ENCODE data around the gene MTUS2.

The MTUS2 gene

GRCh38 chr13:29483623-29484022 is 663.5 kb downstream of the MTUS2 start:
- Histone ChIP-seq H3K36me3 (no peaks in the 10 kb centered on the region), H3K27ac (no peak overlapping the region), H3K27me3 (no peaks in the 10 kb centered on the region), H3K9me3 (no peaks in the 10 kb centered on the region), H3K4me3 (no peak overlapping the region), H3K4me1 (no peaks in the 10 kb centered on the region)
- DNase-seq: no peak
- no peak for TF ChIP-seq CTCF (IDR thresholded peaks at IDR 0.05)
- intact Hi-C loops (cut with DNase I; ENCODE audit: low total_unique reads): no loop called here

GRCh38 chr13:29484236-29484635 is 664.1 kb downstream of the MTUS2 start:
- no peak for DNase-seq
- no peak overlapping the region for H3K27ac ChIP-seq
- no peak overlapping the region for H3K4me3 ChIP-seq
- no peaks in the 10 kb centered on the region for H3K27me3 ChIP-seq
- intact Hi-C loops (cut with DNase I; ENCODE audit: low total_unique reads): no loop called here
- no peaks in the 10 kb centered on the region for H3K36me3 ChIP-seq
- no peak for TF ChIP-seq CTCF (IDR thresholded peaks at IDR 0.05)
- no peaks in the 10 kb centered on the region for H3K4me1 ChIP-seq
- H3K9me3 ChIP-seq: no peaks in the 10 kb centered on the region

- H3K4me1 ChIP-seq: no peaks in the 10 kb centered on the region
- DNase-seq: no peak
- no peaks in the 10 kb centered on the region for H3K9me3 ChIP-seq
- H3K36me3 ChIP-seq: no peaks in the 10 kb centered on the region
- intact Hi-C loops (cut with DNase I; ENCODE audit: low total_unique reads): no loop called here
- no peaks in the 10 kb centered on the region for H3K27me3 ChIP-seq
- H3K27ac ChIP-seq: no peak overlapping the region
- no peak for TF ChIP-seq CTCF (IDR thresholded peaks at IDR 0.05)
- no peak overlapping the region for H3K4me3 ChIP-seq
Observed at GRCh38 chr13:29484796-29485195, 664.7 kb downstream of the MTUS2 start.

GRCh38 chr13:29486551-29486950 is 666.4 kb downstream of the MTUS2 start:
- no peaks in the 10 kb centered on the region for H3K27me3 ChIP-seq
- H3K4me1 ChIP-seq: no peaks in the 10 kb centered on the region
- no peak overlapping the region for H3K27ac ChIP-seq
- no peaks in the 10 kb centered on the region for H3K9me3 ChIP-seq
- intact Hi-C loops (cut with DNase I; ENCODE audit: low total_unique reads): no loop called here
- no peak overlapping the region for H3K4me3 ChIP-seq
- no peaks in the 10 kb centered on the region for H3K36me3 ChIP-seq
- no peak for TF ChIP-seq CTCF (IDR thresholded peaks at IDR 0.05)
- no peak for DNase-seq

- Histone ChIP-seq H3K9me3 (no peaks in the 10 kb centered on the region), H3K4me1 (no peaks in the 10 kb centered on the region), H3K27me3 (no peaks in the 10 kb centered on the region), H3K4me3 (no peak overlapping the region), H3K36me3 (no peaks in the 10 kb centered on the region), H3K27ac (no peak overlapping the region)
- TF ChIP-seq CTCF (IDR thresholded peaks at IDR 0.05): no peak
- DNase-seq: no peak
- intact Hi-C loops (cut with DNase I; ENCODE audit: low total_unique reads): no loop called here
Observed at GRCh38 chr13:29487466-29488454, 667.6 kb downstream of the MTUS2 start.

Data from tibial artery (tissue), 4 donors.